HepG2 (cell line): ENCODE measurements around the gene RAB36. TPM values are rescaled to one million over a fixed set of nuclear protein-coding genes. Genes with fewer than 3 reads are reported as not detected.

Experiments used
- BCL6 ChIP-seq: IDR thresholded peaks from 2 replicates; pipeline ENCODE4 v1.6.1; 2016; ENCODE audit warnings: missing genetic modification reagents, missing compliant biosample characterization
- FLYWCH1 ChIP-seq: sonication (generic); formaldehyde crosslinking; IDR thresholded peaks from 2 replicates; pipeline ENCODE4 v1.8.1; 2023; ENCODE audit warnings: mild to moderate bottlenecking, missing genetic modification reagents
- HMG20B ChIP-seq: conservative IDR thresholded peaks from 2 replicates; pipeline ENCODE4 v1.6.1; 2016; ENCODE audit warnings: missing genetic modification reagents, missing compliant biosample characterization
- HOMEZ ChIP-seq: IDR thresholded peaks from 2 replicates; pipeline ENCODE4 v1.6.1; 2016; ENCODE audit warnings: low read depth
- MATR3 ChIP-seq: sonication (generic); formaldehyde crosslinking; IDR thresholded peaks from 2 replicates; pipeline ENCODE4 v1.4.0; 2020; ENCODE audit warnings: missing genetic modification reagents
- MED8 ChIP-seq: sonication (generic); formaldehyde crosslinking; IDR thresholded peaks from 2 replicates; pipeline ENCODE4 v1.8.1; 2023; ENCODE audit warnings: mild to moderate bottlenecking, missing genetic modification reagents; ENCODE audit not compliant: insufficient replicate concordance
- NFATC3 ChIP-seq: sonication (generic); formaldehyde crosslinking; IDR thresholded peaks from 2 replicates; pipeline ENCODE4 v1.5.1; 2020; ENCODE audit warnings: mild to moderate bottlenecking, missing genetic modification reagents
- NPAS2 ChIP-seq: sonication (generic); formaldehyde crosslinking; IDR thresholded peaks from 2 replicates; pipeline ENCODE4 v1.8.0; 2022; ENCODE audit warnings: mild to moderate bottlenecking, missing genetic modification reagents, borderline replicate concordance
- PATZ1 ChIP-seq: sonication (generic); formaldehyde crosslinking; IDR thresholded peaks from 2 replicates; pipeline ENCODE4 v1.4.0; 2020; ENCODE audit warnings: missing genetic modification reagents
- PRPF4 ChIP-seq: fragments of 200-400 bp; formaldehyde crosslinking; IDR thresholded peaks from 2 replicates; pipeline ENCODE4 v1.6.1; 2016; ENCODE audit warnings: low read length, low read depth; ENCODE audit not compliant: poor library complexity, severe bottlenecking
- RARG ChIP-seq: sonication (generic); formaldehyde crosslinking; IDR thresholded peaks from 2 replicates; pipeline ENCODE4 v1.4.0; 2020; ENCODE audit warnings: low read depth, mild to moderate bottlenecking, missing genetic modification reagents
- RFX5 ChIP-seq: IDR thresholded peaks from 2 replicates; pipeline ENCODE4 v1.6.1; 2011; ENCODE audit warnings: low read depth, low read length, improper control_type of control experiment
- SETDB1 ChIP-seq: sonication (generic); formaldehyde crosslinking; IDR thresholded peaks from 2 replicates; pipeline ENCODE4 v1.5.1; 2020; ENCODE audit warnings: missing genetic modification reagents, mild to moderate bottlenecking, borderline replicate concordance
- SMARCE1 ChIP-seq: fragments of 450-650 bp; IDR thresholded peaks from 2 replicates; pipeline ENCODE4 v1.6.1; 2017; ENCODE audit warnings: borderline replicate concordance
- SYNCRIP ChIP-seq: fragments of 200-400 bp; formaldehyde crosslinking; IDR thresholded peaks from 2 replicates; pipeline ENCODE4 v1.6.1; 2018; ENCODE audit warnings: mild to moderate bottlenecking, low read depth, low read length; ENCODE audit not compliant: insufficient read depth
- ZFY ChIP-seq: sonication (generic); formaldehyde crosslinking; IDR thresholded peaks from 2 replicates; pipeline ENCODE4 v1.4.0; 2020; ENCODE audit warnings: missing genetic modification reagents
- ZNF556 ChIP-seq: sonication (generic); formaldehyde crosslinking; IDR thresholded peaks from 2 replicates; pipeline ENCODE4 v1.4.0; 2020; ENCODE audit warnings: mild to moderate bottlenecking, missing genetic modification reagents, borderline replicate concordance
- ZNF563 ChIP-seq: sonication (generic); formaldehyde crosslinking; IDR thresholded peaks from 2 replicates; pipeline ENCODE4 v1.8.0; 2022; ENCODE audit warnings: mild to moderate bottlenecking, moderate library complexity, missing genetic modification reagents
- ZNF776 ChIP-seq: sonication (generic); formaldehyde crosslinking; IDR thresholded peaks from 2 replicates; pipeline ENCODE4 v1.4.0; 2020; ENCODE audit warnings: mild to moderate bottlenecking, missing genetic modification reagents
- polyA plus RNA-seq, 8 experiments: library from polyadenylated mRNA; depleted of rRNA in 3 of 8; stranded (reverse) in 7 of 8; unstranded in 1 of 8; fragments of >200 nt; fragmentation: Illumina TruSeq in 4 of 8; extraction: Trizol in 4 of 8; gene quantifications; 2 replicates each; pipeline versions ENCODE4 v1.2.1 to v1.2.3, GENCODE V29; 2011 to 2016; ENCODE audit warnings: low read depth in 4 of 8, missing spikeins in 1 of 8, mixed read lengths in 1 of 8; ENCODE audit not compliant: insufficient read depth in 1 of 8
- total RNA-seq, 5 experiments: library from RNA; depleted of rRNA; stranded (reverse); fragments of >200 nt; fragmentation: Illumina TruSeq; extraction: Trizol; gene quantifications; 2 replicates each; pipeline ENCODE4 v1.2.3, GENCODE V29; 2016; ENCODE audit warnings: low read depth in 1 of 5
- TF ChIP-seq, protein P1 (sequence below): sonication (generic); formaldehyde crosslinking; IDR thresholded peaks from 2 replicates; pipeline ENCODE4 v1.5.0; 2020; ENCODE audit warnings: mild to moderate bottlenecking, missing genetic modification reagents

RAB36 gene
- total and polyA plus RNA-seq, 2 of the 13 experiments (the other 11 are each of a cell fraction or from before 2014, with no cell fraction given) = 0.24 to 0.86 TPM

DNA sequence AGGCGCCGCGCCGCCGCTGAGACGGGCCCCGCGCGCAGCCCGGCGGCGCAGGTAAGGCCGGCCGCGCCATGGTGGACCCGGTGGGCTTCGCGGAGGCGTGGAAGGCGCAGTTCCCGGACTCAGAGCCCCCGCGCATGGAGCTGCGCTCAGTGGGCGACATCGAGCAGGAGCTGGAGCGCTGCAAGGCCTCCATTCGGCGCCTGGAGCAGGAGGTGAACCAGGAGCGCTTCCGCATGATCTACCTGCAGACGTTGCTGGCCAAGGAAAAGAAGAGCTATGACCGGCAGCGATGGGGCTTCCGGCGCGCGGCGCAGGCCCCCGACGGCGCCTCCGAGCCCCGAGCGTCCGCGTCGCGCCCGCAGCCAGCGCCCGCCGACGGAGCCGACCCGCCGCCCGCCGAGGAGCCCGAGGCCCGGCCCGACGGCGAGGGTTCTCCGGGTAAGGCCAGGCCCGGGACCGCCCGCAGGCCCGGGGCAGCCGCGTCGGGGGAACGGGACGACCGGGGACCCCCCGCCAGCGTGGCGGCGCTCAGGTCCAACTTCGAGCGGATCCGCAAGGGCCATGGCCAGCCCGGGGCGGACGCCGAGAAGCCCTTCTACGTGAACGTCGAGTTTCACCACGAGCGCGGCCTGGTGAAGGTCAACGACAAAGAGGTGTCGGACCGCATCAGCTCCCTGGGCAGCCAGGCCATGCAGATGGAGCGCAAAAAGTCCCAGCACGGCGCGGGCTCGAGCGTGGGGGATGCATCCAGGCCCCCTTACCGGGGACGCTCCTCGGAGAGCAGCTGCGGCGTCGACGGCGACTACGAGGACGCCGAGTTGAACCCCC, 35.8 kb downstream of the RAB36 start (continued):
- TF ChIP-seq, protein P1, sequence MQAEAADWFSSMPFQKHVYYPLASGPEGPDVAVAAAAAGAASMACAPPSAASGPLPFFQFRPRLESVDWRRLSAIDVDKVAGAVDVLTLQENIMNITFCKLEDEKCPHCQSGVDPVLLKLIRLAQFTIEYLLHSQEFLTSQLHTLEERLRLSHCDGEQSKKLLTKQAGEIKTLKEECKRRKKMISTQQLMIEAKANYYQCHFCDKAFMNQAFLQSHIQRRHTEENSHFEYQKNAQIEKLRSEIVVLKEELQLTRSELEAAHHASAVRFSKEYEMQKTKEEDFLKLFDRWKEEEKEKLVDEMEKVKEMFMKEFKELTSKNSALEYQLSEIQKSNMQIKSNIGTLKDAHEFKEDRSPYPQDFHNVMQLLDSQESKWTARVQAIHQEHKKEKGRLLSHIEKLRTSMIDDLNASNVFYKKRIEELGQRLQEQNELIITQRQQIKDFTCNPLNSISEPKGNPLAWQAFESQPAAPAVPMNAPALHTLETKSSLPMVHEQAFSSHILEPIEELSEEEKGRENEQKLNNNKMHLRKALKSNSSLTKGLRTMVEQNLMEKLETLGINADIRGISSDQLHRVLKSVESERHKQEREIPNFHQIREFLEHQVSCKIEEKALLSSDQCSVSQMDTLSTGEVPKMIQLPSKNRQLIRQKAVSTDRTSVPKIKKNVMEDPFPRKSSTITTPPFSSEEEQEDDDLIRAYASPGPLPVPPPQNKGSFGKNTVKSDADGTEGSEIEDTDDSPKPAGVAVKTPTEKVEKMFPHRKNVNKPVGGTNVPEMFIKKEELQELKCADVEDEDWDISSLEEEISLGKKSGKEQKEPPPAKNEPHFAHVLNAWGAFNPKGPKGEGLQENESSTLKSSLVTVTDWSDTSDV = no peak
- TF ChIP-seq NPAS2 (no peak), MATR3 (CRISPR knock-in tag) (no peak), PATZ1 (CRISPR knock-in tag) (0 out of 2 replicates have a peak, but pooled peaks have one; percentile 16), ZFY (CRISPR knock-in tag) (peak; percentile 70), NFATC3 (CRISPR knock-in tag) (no peak), BCL6 (CRISPR knock-in tag) (no peak), RARG (no peak), HOMEZ (CRISPR knock-in tag) (no peak), FLYWCH1 (CRISPR knock-in tag) (no peak), PRPF4 (no peak), SETDB1 (CRISPR knock-in tag) (no peak), MED8 (CRISPR knock-in tag) (no peak), ZNF776 (CRISPR knock-in tag) (0 out of 2 replicates have a peak, but pooled peaks have one; percentile 10), SMARCE1 (no peak), ZNF563 (CRISPR knock-in tag) (no peak), RFX5 (no peak), SYNCRIP (no peak), HMG20B (CRISPR knock-in tag) (0 out of 2 replicates have a peak, but pooled peaks have one; percentile 17), ZNF556 (CRISPR knock-in tag) (no peak)
